Neural progenitor cell (in vitro differentiated cells): ENCODE measurements around the gene SLC44A5. TPM values are rescaled to one million over a fixed set of nuclear protein-coding genes. Genes with fewer than 3 reads are reported as not detected.
"Not testable (repeated sequence)": the region's sequence is repeated elsewhere in the genome, so short reads cannot be mapped to it uniquely, and the experiment has no call there.

ENCODE experiments used
- DNase-seq: peaks from one replicate; pipeline ENCODE4 v3.0.0-alpha.2; 2016; ENCODE audit warnings: low spot score
- H2AFZ ChIP-seq: fragments of 200-600 bp; sonication (generic); replicated peaks from 2 replicates; pipeline ENCODE4 v1.6.1; 2016; ENCODE audit warnings: antibody characterized with exemption
- H3F3A ChIP-seq: fragments of 200-600 bp; sonication (generic); 2 replicates; pipeline ENCODE4 v1.6.1; 2016; ENCODE audit warnings: antibody characterized with exemption, low read depth
- H3K27ac ChIP-seq: fragments of 200-600 bp; sonication (generic); 2 replicates; pipeline ENCODE4 v1.5.1; 2016; ENCODE audit warnings: mild to moderate bottlenecking
- H3K27me3 ChIP-seq: fragments of 200-600 bp; sonication (generic); 2 replicates; pipeline ENCODE4 v1.6.1; 2016; ENCODE audit warnings: mild to moderate bottlenecking, moderate library complexity
- H3K36me3 ChIP-seq: fragments of 200-600 bp; sonication (generic); 2 replicates; pipeline ENCODE4 v1.5.1; 2016
- H3K4me1 ChIP-seq: fragments of 200-600 bp; sonication (generic); 2 replicates; pipeline ENCODE4 v1.6.1; 2016; ENCODE audit warnings: mixed run types
- H3K4me2 ChIP-seq: fragments of 200-600 bp; sonication (generic); 2 replicates; pipeline ENCODE4 v1.6.1; 2016
- H3K4me3 ChIP-seq: fragments of 200-600 bp; sonication (generic); 2 replicates; pipeline ENCODE4 v1.5.1; 2016
- H3K79me2 ChIP-seq: fragments of 200-600 bp; sonication (generic); 2 replicates; pipeline ENCODE4 v1.6.1; 2016; ENCODE audit warnings: low read depth
- H3K9ac ChIP-seq: fragments of 200-600 bp; sonication (generic); 2 replicates; pipeline ENCODE4 v1.6.1; 2016
- H3K9me3 ChIP-seq: fragments of 200-600 bp; sonication (generic); 2 replicates; pipeline ENCODE4 v1.5.1; 2016; ENCODE audit warnings: low read depth
- H4K20me1 ChIP-seq: fragments of 200-600 bp; sonication (generic); 2 replicates; pipeline ENCODE4 v1.6.1; 2016; ENCODE audit warnings: low read depth
- H3K27ac Mint-ChIP-seq: 3 replicates; pipeline ENCODE4 v1.8.0; 2021; ENCODE audit warnings: mixed read lengths
- H3K27me3 Mint-ChIP-seq: 2 replicates; pipeline ENCODE4 v1.8.0; 2022; ENCODE audit warnings: low read depth, mild to moderate bottlenecking, inconsistent platforms, moderate library complexity, mixed read lengths; ENCODE audit not compliant: insufficient read depth
- H3K36me3 Mint-ChIP-seq: 3 replicates; pipeline ENCODE4 v1.8.0; 2021; ENCODE audit warnings: mixed read lengths
- H3K4me1 Mint-ChIP-seq: 3 replicates; pipeline ENCODE4 v1.8.0; 2021; ENCODE audit warnings: mixed read lengths
- H3K4me3 Mint-ChIP-seq: 3 replicates; pipeline ENCODE4 v1.8.0; 2021; ENCODE audit warnings: mild to moderate bottlenecking, moderate library complexity, mixed read lengths
- H3K9me3 Mint-ChIP-seq: 3 replicates; pipeline ENCODE4 v1.8.0; 2020; ENCODE audit warnings: mixed read lengths
- CTCF ChIP-seq: fragments of 200-600 bp; sonication (generic); IDR thresholded peaks from 2 replicates; pipeline ENCODE4 v1.5.1; 2017; ENCODE audit warnings: antibody characterized with exemption, mild to moderate bottlenecking
- EZH2 ChIP-seq: fragments of 200-600 bp; sonication (generic); IDR thresholded peaks from 2 replicates; pipeline ENCODE4 v1.6.1; 2017; ENCODE audit warnings: antibody characterized with exemption, mild to moderate bottlenecking, moderate library complexity
- EZH2phosphoT487 ChIP-seq: fragments of 200-600 bp; sonication (generic); IDR thresholded peaks from 2 replicates; pipeline ENCODE4 v1.6.1; 2017; ENCODE audit warnings: antibody characterized with exemption
- total RNA-seq: library from RNA; depleted of rRNA; stranded (reverse); fragments of >200 nt; gene quantifications from 2 replicates; pipeline ENCODE4 v1.2.3, GENCODE V29; 2015; ENCODE audit warnings: low replicate concordance

Gene SLC44A5
- total RNA-seq, 1 donor from 2014 or later = 25.3 TPM

GRCh38 chr1:75423136-75423535 lies 187.8 kb downstream of the SLC44A5 start:
- DNase-seq = no peak
- Mint-ChIP-seq H3K36me3 (no peaks in the 10 kb centered on the region), H3K9me3 (no peaks in the 10 kb centered on the region), H3K4me3 (no peak overlapping the region), H3K27me3 (no peaks in the 10 kb centered on the region), H3K27ac (no peak overlapping the region), H3K4me1 (no peaks in the 10 kb centered on the region)
- Histone ChIP-seq H3K36me3 (no peaks in the 10 kb centered on the region), H4K20me1 (no peaks in the 10 kb centered on the region), H3K4me1 (peaks cover 6% of the 10 kb centered on the region), H3F3A (no peaks in the 10 kb centered on the region), H3K9me3 (no peaks in the 10 kb centered on the region), H3K27me3 (no peaks in the 10 kb centered on the region), H3K9ac (no peak overlapping the region), H2AFZ (no peak overlapping the region), H3K79me2 (no peaks in the 10 kb centered on the region), H3K4me3 (no peak overlapping the region), H3K27ac (no peak overlapping the region), H3K4me2 (no peak overlapping the region)
- TF ChIP-seq EZH2 = no peak
- TF ChIP-seq EZH2phosphoT487 = no peak
- TF ChIP-seq CTCF = no peak

- peaks cover 6% of the 10 kb centered on the region for H3K4me1 ChIP-seq
- Mint-ChIP-seq H3K27me3 (no peaks in the 10 kb centered on the region), H3K36me3 (no peaks in the 10 kb centered on the region), H3K9me3 (no peaks in the 10 kb centered on the region), H3K4me1 (no peaks in the 10 kb centered on the region), H3K4me3 (no peak overlapping the region), H3K27ac (no peak overlapping the region)
- TF ChIP-seq EZH2phosphoT487 = no peak
- no peak for TF ChIP-seq CTCF
- TF ChIP-seq EZH2 = no peak
- no peaks in the 10 kb centered on the region for H3K79me2 ChIP-seq
- H3K27me3 ChIP-seq = no peaks in the 10 kb centered on the region
- no peaks in the 10 kb centered on the region for H3K36me3 ChIP-seq
- H3K27ac ChIP-seq = no peak overlapping the region
- no peak overlapping the region for H3K4me3 ChIP-seq
- H4K20me1 ChIP-seq = no peaks in the 10 kb centered on the region
- no peak overlapping the region for H2AFZ ChIP-seq
- no peaks in the 10 kb centered on the region for H3K9me3 ChIP-seq
- no peak for DNase-seq
- no peak overlapping the region for H3K4me2 ChIP-seq
- no peak overlapping the region for H3K9ac ChIP-seq
- H3F3A ChIP-seq = no peaks in the 10 kb centered on the region
These were observed 189.5 kb downstream of the SLC44A5 start for GRCh38 chr1:75421371-75421770.

- Histone ChIP-seq H3K27me3 (no peaks in the 10 kb centered on the region), H3K4me3 (no peak overlapping the region), H4K20me1 (no peaks in the 10 kb centered on the region), H3K27ac (no peak overlapping the region), H2AFZ (no peak overlapping the region), H3K4me1 (peaks cover 6% of the 10 kb centered on the region), H3K4me2 (no peak overlapping the region), H3K9ac (no peak overlapping the region), H3F3A (no peaks in the 10 kb centered on the region), H3K9me3 (no peaks in the 10 kb centered on the region), H3K79me2 (no peaks in the 10 kb centered on the region), H3K36me3 (no peaks in the 10 kb centered on the region)
- Mint-ChIP-seq H3K9me3 (no peaks in the 10 kb centered on the region), H3K4me1 (no peaks in the 10 kb centered on the region), H3K36me3 (no peaks in the 10 kb centered on the region), H3K4me3 (no peak overlapping the region), H3K27ac (no peak overlapping the region), H3K27me3 (no peaks in the 10 kb centered on the region)
- no peak for TF ChIP-seq EZH2
- TF ChIP-seq CTCF = no peak
- TF ChIP-seq EZH2phosphoT487 = no peak
- no peak for DNase-seq
These were observed 195.7 kb downstream of the SLC44A5 start for GRCh38 chr1:75415187-75415586.

- H3K27me3 Mint-ChIP-seq = no peaks in the 10 kb centered on the region
- H3K27me3 ChIP-seq = no peaks in the 10 kb centered on the region
- H3K27ac Mint-ChIP-seq = no peak overlapping the region
- no peak overlapping the region for H2AFZ ChIP-seq
- no peak overlapping the region for H3K4me2 ChIP-seq
- no peaks in the 10 kb centered on the region for H3K36me3 Mint-ChIP-seq
- H4K20me1 ChIP-seq = no peaks in the 10 kb centered on the region
- no peak overlapping the region for H3K4me3 ChIP-seq
- TF ChIP-seq EZH2 (no peak), EZH2phosphoT487 (no peak), CTCF (no peak)
- H3K79me2 ChIP-seq = no peaks in the 10 kb centered on the region
- no peaks in the 10 kb centered on the region for H3K4me1 Mint-ChIP-seq
- no peaks in the 10 kb centered on the region for H3K36me3 ChIP-seq
- no peaks in the 10 kb centered on the region for H3K9me3 ChIP-seq
- H3K9ac ChIP-seq = no peak overlapping the region
- no peak overlapping the region for H3K4me3 Mint-ChIP-seq
- H3K9me3 Mint-ChIP-seq = peaks cover 3% of the 10 kb centered on the region
- no peak overlapping the region for H3K27ac ChIP-seq
- no peaks in the 10 kb centered on the region for H3K4me1 ChIP-seq
- no peaks in the 10 kb centered on the region for H3F3A ChIP-seq
- DNase-seq = no peak
These were observed 198.3 kb downstream of the SLC44A5 start for GRCh38 chr1:75412616-75413015.

GRCh38 chr1:75404681-75405080 lies 206.2 kb downstream of the SLC44A5 start:
- H3K4me1 ChIP-seq, H3K9me3 ChIP-seq, H3K9ac ChIP-seq, H3K79me2 ChIP-seq, H3K4me3 Mint-ChIP-seq, H3K27me3 ChIP-seq, H4K20me1 ChIP-seq, H2AFZ ChIP-seq, H3K4me3 ChIP-seq, H3K4me2 ChIP-seq, H3K27ac ChIP-seq, H3K27me3 Mint-ChIP-seq, H3K36me3 ChIP-seq, H3K36me3 Mint-ChIP-seq, DNase-seq, H3K27ac Mint-ChIP-seq, H3K4me1 Mint-ChIP-seq, H3F3A ChIP-seq: not testable (repeated sequence)
- H3K9me3 Mint-ChIP-seq = peaks cover 26% of the 10 kb centered on the region
